ENCODE data around the gene HOXB1.

Gene HOXB1

DNA sequence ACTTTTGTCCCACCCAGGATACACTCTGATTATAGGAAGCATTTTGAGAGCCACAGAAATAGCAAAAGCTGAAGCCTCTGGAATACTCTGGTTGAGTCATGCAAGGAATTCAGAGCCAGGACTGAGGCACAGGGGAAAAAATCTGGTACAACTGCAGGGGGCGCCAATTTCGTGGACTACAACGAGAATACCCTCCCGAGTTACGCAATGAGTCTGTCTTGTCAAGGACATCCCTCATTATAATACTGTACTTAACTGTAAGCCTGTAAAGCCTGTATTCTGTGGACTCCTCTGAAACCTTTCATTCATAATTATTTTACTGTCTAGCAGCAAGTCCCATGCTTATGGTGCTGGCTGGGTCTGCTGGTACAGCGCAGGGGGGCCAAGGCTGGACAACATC, 7.8 kb downstream of the HOXB1 start:
- H3K27me3 Mint-ChIP-seq (ENCODE audit: low read depth) = peaks cover 44% of the 10 kb centered on the region
- TF ChIP-seq CTCF (IDR thresholded peaks at IDR 0.05; ENCODE audit: unreplicated experiment in 3 of 3) = peak in 1 of 3 experiments; percentile 14
- H3K4me3 Mint-ChIP-seq = no peak overlapping the region
- peak overlapping the region; percentile 89 to 97 (median 90) for H3K27ac Mint-ChIP-seq
- H3K36me3 Mint-ChIP-seq (ENCODE audit: low read depth) = no peaks in the 10 kb centered on the region
- H3K9me3 Mint-ChIP-seq = no peaks in the 10 kb centered on the region
- H3K4me1 Mint-ChIP-seq = peaks cover 61% of the 10 kb centered on the region

- peaks cover 45% of the 10 kb centered on the region for H3K27me3 Mint-ChIP-seq (ENCODE audit: low read depth)
- H3K4me1 Mint-ChIP-seq = peaks cover 55% of the 10 kb centered on the region
Measured at GRCh38 chr17:48522031-48522653, 8.7 kb downstream of the HOXB1 start.

DNA sequence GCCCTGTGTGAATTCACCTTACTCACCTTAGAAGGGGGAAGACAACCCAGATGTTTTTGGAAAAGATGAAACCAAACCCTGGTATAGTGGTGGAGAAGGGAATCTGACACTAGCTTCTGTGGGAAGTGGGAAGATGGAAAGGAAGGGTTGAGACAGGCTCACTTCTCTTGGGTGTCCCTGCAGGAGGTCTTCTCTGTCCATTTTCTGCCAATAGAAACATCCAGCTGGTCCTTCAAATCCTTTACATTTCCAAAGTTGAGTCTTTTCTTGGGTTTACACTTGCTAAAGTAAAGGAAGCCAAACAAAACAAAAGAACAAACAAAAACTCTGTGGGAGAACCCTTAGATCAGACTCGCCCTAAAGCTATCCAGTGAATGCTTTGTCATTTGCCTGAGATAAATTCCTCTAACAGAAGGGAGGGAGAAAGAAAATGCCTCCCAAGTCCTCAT, 10.2 kb downstream of the HOXB1 start:
- Mint-ChIP-seq H3K36me3 (ENCODE audit: low read depth) (no peaks in the 10 kb centered on the region), H3K27ac (peak overlapping the region; percentile 55 to 84 (median 74)), H3K4me3 (no peak overlapping the region), H3K9me3 (no peaks in the 10 kb centered on the region), H3K27me3 (ENCODE audit: low read depth) (peaks cover 46% of the 10 kb centered on the region), H3K4me1 (peaks cover 51% of the 10 kb centered on the region)
- TF ChIP-seq CTCF (IDR thresholded peaks at IDR 0.05; ENCODE audit: unreplicated experiment in 3 of 3) = no peak

More at GRCh38 chr17:48522031-48522653, 8.7 kb downstream of the HOXB1 start:
- Mint-ChIP-seq H3K9me3 (no peaks in the 10 kb centered on the region), H3K4me3 (peak overlapping the region; percentile 56 to 67 (median 61)), H3K27ac (peak overlapping the region; percentile 89 to 97 (median 90)), H3K36me3 (ENCODE audit: low read depth) (no peaks in the 10 kb centered on the region)
- TF ChIP-seq CTCF (IDR thresholded peaks at IDR 0.05; ENCODE audit: unreplicated experiment in 3 of 3) = no peak

DNA sequence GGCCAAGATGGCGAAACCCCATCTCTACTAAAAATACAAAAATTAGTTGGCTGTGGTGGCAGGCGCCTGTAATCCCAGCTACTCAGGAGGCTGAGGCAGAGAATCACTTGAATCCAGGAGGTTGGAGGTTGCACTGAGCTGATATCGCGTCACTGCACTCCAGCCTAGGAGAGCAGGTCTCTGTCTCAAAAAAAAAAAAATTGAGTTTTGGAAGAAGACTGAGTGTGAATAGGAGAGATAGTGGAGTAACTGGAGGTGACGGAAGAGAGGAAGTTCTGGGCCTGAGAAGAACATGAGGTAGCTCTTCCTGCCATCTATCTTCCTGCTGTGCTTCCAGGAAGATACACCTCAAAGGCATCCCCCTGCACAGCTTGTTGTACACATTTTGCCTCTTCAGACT, 11.4 kb downstream of the HOXB1 start:
- TF ChIP-seq CTCF (IDR thresholded peaks at IDR 0.05; ENCODE audit: unreplicated experiment in 3 of 3) = no peak
- Mint-ChIP-seq H3K27ac (no peak overlapping the region), H3K9me3 (no peaks in the 10 kb centered on the region), H3K27me3 (ENCODE audit: low read depth) (peaks cover 43% of the 10 kb centered on the region), H3K36me3 (ENCODE audit: low read depth) (no peaks in the 10 kb centered on the region), H3K4me1 (peaks cover 52% of the 10 kb centered on the region), H3K4me3 (no peak overlapping the region)

DNA sequence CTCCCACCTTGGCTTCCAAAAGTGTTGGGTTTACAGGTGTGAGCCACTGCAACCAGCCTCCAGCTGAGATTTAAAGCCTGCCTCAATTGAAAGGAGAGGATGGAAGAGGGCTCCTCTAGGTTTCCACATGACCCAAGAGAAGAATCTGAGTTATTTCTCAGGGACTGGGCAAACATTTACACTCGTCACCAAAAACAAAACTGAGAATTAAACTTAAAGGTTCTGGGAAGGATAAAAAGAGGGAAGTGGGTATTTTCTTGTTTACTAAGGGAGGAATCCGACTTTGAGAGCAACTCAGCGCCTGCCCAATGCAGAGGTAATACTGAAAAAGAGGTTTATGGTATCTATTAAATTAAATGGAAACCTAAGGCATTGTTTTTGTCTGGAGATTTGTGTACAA, 13.3 kb downstream of the HOXB1 start:
- no peak for TF ChIP-seq CTCF (IDR thresholded peaks at IDR 0.05; ENCODE audit: unreplicated experiment in 3 of 3)
- Mint-ChIP-seq H3K27ac (peak overlapping the region in 1 of 3 experiments; percentile 12), H3K27me3 (ENCODE audit: low read depth) (peaks cover 52% of the 10 kb centered on the region), H3K36me3 (ENCODE audit: low read depth) (no peaks in the 10 kb centered on the region), H3K9me3 (no peaks in the 10 kb centered on the region), H3K4me1 (peaks cover 49% of the 10 kb centered on the region), H3K4me3 (no peak overlapping the region)
